ENCODE measurements around the gene TELO2.

Gene TELO2

GRCh38 chr16:1552129-1552528 is 59.0 kb downstream of the TELO2 start:
- no peak for TF ChIP-seq CTCF (IDR thresholded peaks at IDR 0.05; ENCODE audit: insufficient read depth, missing control alignments)
- DNase-seq (ENCODE audit: insufficient read length, low spot score) (no peak), FAIRE-seq (no peak)

GRCh38 chr16:1553946-1554825 is 61.0 kb downstream of the TELO2 start:
- TF ChIP-seq CTCF (IDR thresholded peaks at IDR 0.05; ENCODE audit: insufficient read depth, missing control alignments): no peak
- DNase-seq (ENCODE audit: insufficient read length, low spot score) (no peak), FAIRE-seq (no peak)

GRCh38 chr16:1554826-1555445 is 61.8 kb downstream of the TELO2 start:
- DNase-seq (ENCODE audit: insufficient read length, low spot score) (no peak), FAIRE-seq (no peak)
- no peak for TF ChIP-seq CTCF (IDR thresholded peaks at IDR 0.05; ENCODE audit: insufficient read depth, missing control alignments)

GRCh38 chr16:1556254-1556653 is 63.1 kb downstream of the TELO2 start:
- DNase-seq (ENCODE audit: insufficient read length, low spot score) (no peak), FAIRE-seq (no peak)
- no peak for TF ChIP-seq CTCF (IDR thresholded peaks at IDR 0.05; ENCODE audit: insufficient read depth, missing control alignments)

GRCh38 chr16:1557074-1557473 is 63.9 kb downstream of the TELO2 start:
- no peak for FAIRE-seq
- no peak for DNase-seq (ENCODE audit: insufficient read length, low spot score)
- TF ChIP-seq CTCF (IDR thresholded peaks at IDR 0.05; ENCODE audit: insufficient read depth, missing control alignments): no peak

- no peak for DNase-seq (ENCODE audit: insufficient read length, low spot score)
- TF ChIP-seq CTCF (IDR thresholded peaks at IDR 0.05; ENCODE audit: insufficient read depth, missing control alignments): no peak
- FAIRE-seq: no peak
Measured at GRCh38 chr16:1557576-1557975, 64.4 kb downstream of the TELO2 start.

- TF ChIP-seq CTCF (IDR thresholded peaks at IDR 0.05; ENCODE audit: insufficient read depth, missing control alignments): no peak
Measured at GRCh38 chr16:1559446-1559975, 66.4 kb downstream of the TELO2 start.

More at GRCh38 chr16:1559446-1559975, 66.4 kb downstream of the TELO2 start:
- FAIRE-seq: no peak
- no peak for DNase-seq (ENCODE audit: insufficient read length, low spot score)
